ENCODE results near the gene APIP. TPM values are rescaled to one million over a fixed set of nuclear protein-coding genes. Genes with fewer than 3 reads are reported as not detected.

Gene APIP
- total and polyA plus RNA-seq, 2 of the 8 experiments (the other 6 are each of a cell fraction or from before 2014, with no cell fraction given), result 10.4 to 25.7 TPM

GRCh38 chr11:34863048-34863447 is 53.1 kb downstream of the APIP start:
- H2BK15ac ChIP-seq (ENCODE audit: low read length), result no peak overlapping the region
- no peak overlapping the region for H3K4me2 ChIP-seq (ENCODE audit: insufficient read depth in 1 of 2, low read depth in 2 of 2, low read length in 2 of 2)
- H2AFZ ChIP-seq (ENCODE audit: low read length), result no peak overlapping the region
- no peak overlapping the region for H3K23ac ChIP-seq (ENCODE audit: insufficient read length)
- no peak overlapping the region for H3K9ac ChIP-seq (replicated peaks in 1 of 4; ENCODE audit: extremely low read depth in 1 of 4, low read depth in 3 of 4, low read length in 3 of 4)
- H3K18ac ChIP-seq (ENCODE audit: extremely low read depth, low read length), result no peak overlapping the region
- no peak overlapping the region for H4K91ac ChIP-seq (replicated peaks; ENCODE audit: insufficient read length, low read length)
- H4K5ac ChIP-seq (ENCODE audit: insufficient read length, low read depth, low read length), result no peak overlapping the region
- no peak overlapping the region for H2BK120ac ChIP-seq (replicated peaks; ENCODE audit: low read depth, low read length)
- no peak overlapping the region for H4K8ac ChIP-seq (ENCODE audit: extremely low read depth, insufficient read depth, low read length)
- no peak overlapping the region for H3K56ac ChIP-seq (replicated peaks; ENCODE audit: insufficient read length, low read depth, low read length)
- TF ChIP-seq ASH2L (IDR thresholded peaks at IDR 0.05; ENCODE audit: low read length) (no peak), NRF1 (IDR thresholded peaks at IDR 0.05; ENCODE audit: low read depth, low read length) (no peak)
- H3K36me3 ChIP-seq (ENCODE audit: control insufficient read depth in 2 of 4, insufficient read depth in 4 of 4, low read length in 3 of 4), result no peaks in the 10 kb centered on the region
- H2BK12ac ChIP-seq (ENCODE audit: low read depth, low read length), result no peak overlapping the region
- DNase-seq (ENCODE audit: low read depth in 1 of 2, low spot score in 2 of 2) (no peak), FAIRE-seq (no peak)
- no peak overlapping the region for H2AK5ac ChIP-seq (ENCODE audit: low read depth, low read length)
- no peaks in the 10 kb centered on the region for H3K9me3 ChIP-seq (ENCODE audit: insufficient read depth in 2 of 2, low read depth in 1 of 2, low read length in 1 of 2)
- 58% methylated on average over 2 of the region's 2 CpGs; no CpG with 5 or more reads in 1 of the 2 experiments for WGBS, 2 experiments (ENCODE audit: extremely low coverage in 1 of 2, insufficient coverage in 1 of 2, insufficient read length in 1 of 2, insufficient replicate concordance in 2 of 2, low coverage in 1 of 2, low lambda C conversion rate in 2 of 2, missing lambda C conversion rate in 1 of 2)
- no peak overlapping the region for H3K4me3 ChIP-seq (ENCODE audit: extremely low read depth in 1 of 4, insufficient read depth in 2 of 4, low read depth in 3 of 4, low read length in 4 of 4)
- H2BK20ac ChIP-seq (ENCODE audit: low read length), result no peak overlapping the region
- H3K27me3 ChIP-seq (replicated peaks in 1 of 4; ENCODE audit: control insufficient read depth in 3 of 4, extremely low read depth in 1 of 4, insufficient read depth in 3 of 4, low read length in 3 of 4), result no peaks in the 10 kb centered on the region
- no peaks in the 10 kb centered on the region for H3K4me1 ChIP-seq (replicated peaks in 1 of 4; ENCODE audit: control insufficient read depth in 3 of 4, insufficient read depth in 4 of 4, low read length in 3 of 4)
- H3K4ac ChIP-seq (replicated peaks; ENCODE audit: insufficient read length, low read depth, low read length), result no peak overlapping the region
- H3K79me1 ChIP-seq (ENCODE audit: low read depth, low read length), result no peaks in the 10 kb centered on the region
- no peaks in the 10 kb centered on the region for H4K20me1 ChIP-seq (replicated peaks in 1 of 2; ENCODE audit: control insufficient read depth in 1 of 2, insufficient read depth in 2 of 2, low read length in 2 of 2)
- H3K23me2 ChIP-seq (ENCODE audit: low read depth, low read length), result no peaks in the 10 kb centered on the region
- POLR2A ChIA-PET (ENCODE audit: partially characterized antibody), result no interaction called here
- no peaks in the 10 kb centered on the region for H3K79me2 ChIP-seq (ENCODE audit: control insufficient read depth in 1 of 2, insufficient read depth in 2 of 2, low read length in 2 of 2)
- H3K27ac ChIP-seq (ENCODE audit: low read depth, low read length), result no peak overlapping the region
- H2BK5ac ChIP-seq (ENCODE audit: low read depth, low read length), result no peak overlapping the region
- H3K14ac ChIP-seq (ENCODE audit: insufficient read length), result no peak overlapping the region
- CTCF ChIA-PET (ENCODE audit: partially characterized antibody), result interaction anchor here (0.7 to 2.0 kb wide), 2 partner anchors 22 to 1882 kb away, joined by 3 to 5 read pairs; no protein-coding TSS in a partner anchor
